ENCODE results near the gene ISYNA1.

Gene ISYNA1

DNA sequence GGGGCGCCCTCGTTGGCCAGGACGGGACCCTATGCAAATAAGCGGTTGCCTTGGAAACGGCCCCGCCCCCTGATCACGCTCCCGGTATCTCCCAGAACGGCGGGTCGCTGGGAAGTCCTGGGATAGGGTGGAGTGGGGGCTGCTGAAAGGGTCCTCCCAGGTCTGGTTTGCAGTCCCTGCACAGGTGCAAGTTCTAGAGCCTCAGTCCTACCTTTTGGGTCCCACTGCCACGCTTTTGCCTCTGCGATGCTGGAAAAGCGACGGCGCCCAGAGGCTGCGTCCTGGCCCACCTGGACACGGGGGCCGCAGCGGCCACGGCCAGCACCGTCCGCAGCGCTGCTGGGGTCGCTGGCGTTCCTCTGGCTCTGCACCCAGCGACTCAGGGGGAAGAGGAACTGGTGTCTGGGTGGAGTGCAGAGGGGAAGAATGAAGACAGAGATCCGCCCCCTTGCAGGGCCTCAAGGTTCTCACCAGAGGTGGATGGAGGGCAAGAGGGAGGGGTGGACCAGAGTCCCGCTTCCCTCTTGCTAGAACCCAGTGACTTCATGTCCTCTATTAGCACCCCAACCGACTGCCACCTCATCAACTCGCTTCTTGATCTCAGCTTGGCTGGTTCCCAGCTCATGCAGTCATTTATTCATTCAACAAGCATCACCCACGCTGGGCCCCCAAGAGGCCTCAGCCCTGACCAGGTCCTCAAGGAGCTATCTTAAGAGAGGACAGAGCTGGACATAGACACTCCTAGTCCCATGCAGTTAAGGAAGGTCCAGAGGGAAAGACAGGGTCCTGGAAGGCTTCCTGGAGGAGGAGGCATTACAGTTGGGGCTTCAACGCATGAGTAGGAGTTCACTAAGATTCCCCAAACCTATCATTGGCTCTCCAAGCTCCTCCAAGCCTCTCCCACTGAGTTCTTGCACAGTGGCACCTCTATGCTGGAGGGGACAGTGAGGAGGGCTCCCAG is 40.4 kb downstream of the ISYNA1 start, which contains the start of gene LRRC25:
TSS of gene LRRC25 (minus strand) at position 381 of the 961 bp plus-strand sequence. CDS start 659 bp downstream, outside the sequence.
- no peak for DNase-seq (ENCODE audit: low read depth in 2 of 2, low spot score in 1 of 2)

- DNase-seq (ENCODE audit: low read depth in 2 of 2, low spot score in 1 of 2), result no peak
Measured at GRCh38 chr19:18396471-18397241, 41.3 kb downstream of the ISYNA1 start.

DNA sequence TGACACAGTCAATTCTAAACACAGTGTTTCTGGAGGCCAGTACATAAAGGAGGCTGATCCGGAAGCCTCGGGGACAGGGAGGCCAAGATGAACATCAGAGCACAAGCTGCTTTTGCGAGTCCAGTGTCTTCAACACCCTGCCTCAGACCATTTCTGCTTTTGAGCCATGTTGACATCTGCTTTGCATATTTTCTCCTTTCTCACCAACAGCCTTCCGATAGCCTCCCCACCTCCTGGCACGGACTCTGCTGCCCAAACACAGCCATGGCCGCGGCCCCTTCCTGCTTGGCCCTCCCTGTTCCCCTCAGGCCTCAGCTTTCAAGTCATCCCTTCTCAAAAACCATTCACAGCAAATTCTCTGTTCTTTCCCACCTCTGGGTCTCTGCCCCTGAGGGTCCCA is 44.1 kb downstream of the ISYNA1 start:
- no peak for DNase-seq (ENCODE audit: low read depth in 2 of 2, low spot score in 1 of 2)

DNA sequence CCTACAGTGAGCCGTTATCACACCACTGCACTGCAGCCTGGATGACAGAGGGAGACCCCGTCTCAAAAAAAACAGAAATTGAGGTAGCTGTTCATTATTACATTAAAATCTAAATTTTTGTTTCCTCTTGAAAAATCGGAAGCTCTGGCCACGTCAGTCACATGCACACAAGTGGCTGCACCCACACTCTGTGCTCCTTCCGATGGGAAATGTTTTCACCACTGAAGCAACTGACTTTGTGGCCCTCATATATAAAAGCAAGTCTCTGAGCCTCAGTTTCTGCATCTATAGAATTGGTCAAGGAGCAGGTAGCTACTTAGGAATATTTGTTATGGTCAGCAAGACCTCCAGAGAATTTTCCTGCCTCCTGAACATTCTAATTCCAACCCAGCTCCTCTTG is 45.0 kb downstream of the ISYNA1 start:
- no peak for DNase-seq (ENCODE audit: low read depth in 2 of 2, low spot score in 1 of 2)

GRCh38 chr19:18392417-18392816 is 45.5 kb downstream of the ISYNA1 start:
- DNase-seq (ENCODE audit: low read depth in 2 of 2, low spot score in 1 of 2), result no peak

- no peak for DNase-seq (ENCODE audit: low read depth in 2 of 2, low spot score in 1 of 2)
Measured at GRCh38 chr19:18391509-18392075, 46.3 kb downstream of the ISYNA1 start.

DNA sequence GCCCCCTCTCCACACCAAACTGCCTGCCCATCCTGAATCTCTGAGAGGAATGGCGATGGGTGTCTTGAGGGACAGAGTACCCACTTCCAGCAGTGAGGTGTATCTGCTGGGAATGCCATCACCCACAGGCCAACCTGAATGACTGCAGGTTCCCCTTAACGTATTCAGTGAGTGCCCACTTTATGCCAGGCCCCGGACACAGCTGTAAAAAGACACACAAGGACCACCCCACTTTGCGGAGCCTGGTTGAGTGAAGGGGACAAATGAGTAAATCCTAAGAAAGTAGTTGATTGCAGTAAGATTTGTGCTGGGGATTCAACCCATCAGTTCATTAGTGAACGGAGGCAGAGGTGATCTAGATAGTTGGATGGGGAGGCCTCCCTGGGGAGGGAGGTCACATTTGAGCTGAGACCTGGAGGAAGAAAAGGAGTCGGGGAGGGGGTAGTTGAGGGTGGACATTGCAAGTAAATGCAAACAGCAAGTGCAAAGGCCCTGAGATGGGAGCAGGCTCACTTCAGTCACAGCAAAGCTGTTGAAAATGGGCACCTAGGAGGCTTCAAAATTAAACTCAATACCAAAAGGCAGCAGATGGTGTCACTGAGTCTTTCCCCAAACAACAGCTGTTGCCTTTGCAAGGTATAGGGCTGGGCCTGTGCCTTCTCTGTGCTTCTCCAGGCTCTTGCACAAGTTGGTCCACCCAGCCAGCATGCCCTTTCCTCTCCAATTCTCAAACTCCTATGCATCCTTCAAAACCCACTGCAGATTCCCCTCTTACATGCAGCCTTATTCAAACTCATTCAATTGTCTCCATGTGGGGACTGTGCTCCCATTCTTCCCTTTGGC is 47.6 kb downstream of the ISYNA1 start:
- no peak for DNase-seq (ENCODE audit: low read depth in 2 of 2, low spot score in 1 of 2)

DNA sequence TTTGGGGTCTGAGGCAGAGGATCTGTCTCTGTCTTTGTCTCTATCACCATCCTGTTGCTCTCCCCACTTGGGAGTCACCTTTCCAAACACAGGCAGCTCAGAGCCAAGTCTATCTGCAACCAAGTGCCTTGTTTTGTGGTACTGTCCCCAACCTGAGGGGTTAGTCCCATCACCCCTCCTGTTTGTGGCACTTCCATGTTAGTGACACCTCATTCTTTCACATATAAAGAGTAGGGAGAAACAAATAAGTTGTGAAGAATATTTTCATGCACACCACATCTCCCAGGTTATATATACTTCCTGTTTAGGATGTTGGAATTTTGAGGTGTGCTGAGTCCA is 48.2 kb downstream of the ISYNA1 start:
- DNase-seq (ENCODE audit: low read depth in 2 of 2, low spot score in 1 of 2), result no peak

DNA sequence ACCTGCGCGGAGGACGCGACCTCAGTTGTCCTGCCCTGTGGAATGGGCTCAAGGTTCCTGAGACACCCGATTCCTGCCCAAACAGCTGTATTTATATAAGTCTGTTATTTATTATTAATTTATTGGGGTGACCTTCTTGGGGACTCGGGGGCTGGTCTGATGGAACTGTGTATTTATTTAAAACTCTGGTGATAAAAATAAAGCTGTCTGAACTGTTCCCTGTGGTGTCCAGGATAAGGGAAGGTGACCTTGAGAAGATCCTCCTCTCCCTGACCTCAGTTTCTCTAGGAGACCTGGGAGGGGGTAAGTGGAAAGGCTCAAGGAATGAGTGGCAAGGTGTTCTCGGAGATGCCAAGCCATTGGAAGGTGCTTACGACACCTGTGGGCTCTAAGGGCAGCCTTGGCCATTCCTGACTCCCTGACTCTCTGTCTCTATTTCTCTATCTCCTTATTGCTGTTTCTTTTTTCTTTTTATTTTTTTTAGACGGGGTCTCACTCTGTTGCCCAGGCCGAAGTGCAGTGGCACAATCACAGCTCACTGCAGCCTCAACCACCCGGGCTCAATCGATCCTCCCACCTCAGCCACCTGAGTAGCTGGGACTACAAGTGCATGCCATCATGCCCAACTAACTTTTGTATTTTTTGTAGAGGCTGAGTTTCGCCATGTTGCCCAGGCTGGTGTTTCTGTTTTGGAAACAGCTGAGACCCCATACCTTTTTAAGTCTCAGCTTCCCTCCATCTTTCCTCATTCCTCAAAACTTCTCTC is 48.8 kb downstream of the ISYNA1 start:
- no peak for DNase-seq (ENCODE audit: low read depth in 2 of 2, low spot score in 1 of 2)

GRCh38 chr19:18388100-18388959 is 49.6 kb downstream of the ISYNA1 start:
- DNase-seq (ENCODE audit: low read depth in 2 of 2, low spot score in 1 of 2), result peak; percentile 51 to 62

DNA sequence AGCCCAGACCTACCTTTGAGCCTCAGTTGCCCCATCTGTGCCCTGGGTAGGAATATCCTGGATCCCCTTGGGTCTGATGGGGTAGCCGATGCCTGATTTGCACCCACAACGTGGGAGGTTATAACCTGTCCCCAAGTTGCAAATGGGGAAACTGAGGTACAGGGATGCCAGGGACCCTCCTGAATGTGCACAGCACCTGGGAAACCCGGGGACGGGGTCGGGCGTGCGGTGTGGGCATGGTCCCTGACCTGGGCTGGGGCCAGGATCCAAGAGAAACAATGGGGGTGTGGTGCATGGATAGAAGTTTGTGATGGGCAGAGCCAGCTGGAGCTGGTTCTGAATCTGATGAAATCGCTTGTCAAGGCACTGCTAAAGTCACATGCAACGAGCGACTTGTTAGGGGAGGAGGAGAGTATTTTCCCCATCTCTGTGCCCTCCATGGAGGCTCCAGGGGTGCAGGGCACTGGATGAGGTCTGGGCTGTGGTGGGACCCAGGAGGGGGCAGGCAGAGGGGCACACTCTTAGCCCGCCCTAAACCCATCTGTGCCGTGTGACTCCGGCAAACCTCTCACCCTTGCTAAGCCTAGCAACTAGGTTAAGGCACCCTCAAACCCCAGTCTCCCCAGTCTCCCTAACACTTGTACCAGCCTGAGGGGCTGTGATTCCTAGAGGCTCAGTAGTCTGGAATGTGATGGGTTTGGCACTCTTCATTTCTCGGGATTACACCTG is 51.2 kb downstream of the ISYNA1 start:
- no peak for DNase-seq (ENCODE audit: low read depth in 2 of 2, low spot score in 1 of 2)

- no peak for DNase-seq (ENCODE audit: low read depth in 2 of 2, low spot score in 1 of 2)
Measured at GRCh38 chr19:18385675-18386542, 52.0 kb downstream of the ISYNA1 start, which contains the start of gene GDF15. TSS of gene GDF15 (plus strand) at chr19:18386158. CDS start at chr19:18386190, 32 bp downstream.

DNA sequence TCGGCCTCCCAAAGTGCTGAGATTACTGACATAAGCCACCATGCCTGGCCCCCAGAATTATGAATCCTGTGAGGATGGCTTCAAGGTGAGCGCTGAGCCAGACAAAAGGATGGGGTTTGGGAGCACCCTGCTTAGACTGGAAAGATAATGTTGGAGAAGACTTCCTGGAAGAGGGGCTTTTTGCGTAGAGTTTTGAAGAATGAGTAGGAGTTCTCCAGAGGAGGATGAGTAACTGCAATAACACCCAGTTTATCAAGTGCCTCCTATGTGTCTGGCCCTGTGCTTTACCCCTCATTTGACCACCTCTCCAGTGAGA is 52.6 kb downstream of the ISYNA1 start:
- DNase-seq (ENCODE audit: low read depth in 2 of 2, low spot score in 1 of 2), result no peak

GRCh38 chr19:18384775-18385174 is 53.2 kb downstream of the ISYNA1 start:
- no peak for DNase-seq (ENCODE audit: low read depth in 2 of 2, low spot score in 1 of 2)
